Amniotic epithelial cell (primary cell): ENCODE data around the gene USP30.

Experiments
- DNase-seq: peaks from one replicate; pipeline ENCODE4 v3.0.0-alpha.2; 2010; ENCODE audit warnings: low read depth

Gene USP30

DNA sequence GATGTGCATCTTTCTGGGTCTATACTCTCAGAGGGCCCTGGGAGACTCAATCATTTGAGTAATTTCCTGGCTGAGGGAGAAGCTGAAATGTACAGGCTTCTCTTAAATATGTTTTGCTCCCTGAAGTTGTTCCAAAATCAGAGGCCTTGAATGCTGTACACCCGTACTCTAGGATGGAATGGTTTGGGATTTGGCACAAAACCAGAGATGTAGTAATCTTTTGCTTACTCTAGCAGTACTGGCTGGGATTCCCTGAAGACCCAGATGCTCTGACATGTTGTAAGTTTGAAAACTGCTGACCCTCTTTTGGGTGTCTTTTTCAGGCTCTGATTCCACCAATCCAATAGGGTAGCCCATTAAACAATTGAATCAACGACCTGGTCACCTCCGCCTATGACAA lies 74.4 kb downstream of the USP30 start:
- no peak for DNase-seq

- DNase-seq = no peak
Observed at GRCh38 chr12:109127533-109128242, 75.3 kb downstream of the USP30 start.

DNA sequence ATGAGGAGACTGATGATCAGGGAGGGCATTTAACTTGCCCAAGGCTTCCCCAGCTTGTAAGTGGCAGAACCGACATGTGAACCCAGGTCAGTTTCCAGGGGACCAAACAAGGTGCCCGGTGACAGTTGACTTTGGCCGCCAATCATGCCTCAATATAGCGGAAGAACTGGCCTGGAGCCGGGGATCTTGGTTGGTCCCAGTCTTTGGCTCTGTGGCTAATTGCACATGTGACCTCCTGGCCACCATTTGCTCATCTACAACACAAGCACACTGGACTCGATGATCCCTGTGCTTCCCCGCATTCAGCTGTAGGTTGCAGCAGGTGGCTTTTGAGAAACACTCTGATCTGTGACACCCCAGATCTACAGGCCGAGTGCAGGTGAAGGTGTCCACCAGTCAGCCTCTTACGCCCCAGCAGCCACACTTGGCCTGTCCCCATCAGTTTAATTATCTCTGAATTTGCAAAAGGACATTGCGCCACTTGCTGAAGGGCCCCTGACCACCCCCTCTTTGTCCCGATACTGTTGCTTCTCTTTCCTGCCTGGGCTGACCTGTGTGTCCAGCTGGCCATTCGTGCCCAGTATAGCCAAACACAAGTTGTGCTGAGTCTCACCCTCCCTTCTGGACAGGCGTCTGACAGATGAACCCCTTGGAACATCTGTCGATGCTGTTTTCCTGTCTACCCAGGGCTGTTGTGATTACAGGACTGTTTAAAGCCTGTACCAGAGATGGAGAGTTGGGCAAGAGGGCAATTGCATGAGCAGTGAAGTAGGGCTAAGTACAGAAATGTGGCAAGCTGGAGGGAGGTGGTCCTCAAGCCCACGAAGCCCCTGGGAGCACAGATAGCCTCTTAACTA lies 78.1 kb downstream of the USP30 start:
- DNase-seq = no peak

GRCh38 chr12:109131154-109132050 lies 79.0 kb downstream of the USP30 start:
- DNase-seq = no peak

DNA sequence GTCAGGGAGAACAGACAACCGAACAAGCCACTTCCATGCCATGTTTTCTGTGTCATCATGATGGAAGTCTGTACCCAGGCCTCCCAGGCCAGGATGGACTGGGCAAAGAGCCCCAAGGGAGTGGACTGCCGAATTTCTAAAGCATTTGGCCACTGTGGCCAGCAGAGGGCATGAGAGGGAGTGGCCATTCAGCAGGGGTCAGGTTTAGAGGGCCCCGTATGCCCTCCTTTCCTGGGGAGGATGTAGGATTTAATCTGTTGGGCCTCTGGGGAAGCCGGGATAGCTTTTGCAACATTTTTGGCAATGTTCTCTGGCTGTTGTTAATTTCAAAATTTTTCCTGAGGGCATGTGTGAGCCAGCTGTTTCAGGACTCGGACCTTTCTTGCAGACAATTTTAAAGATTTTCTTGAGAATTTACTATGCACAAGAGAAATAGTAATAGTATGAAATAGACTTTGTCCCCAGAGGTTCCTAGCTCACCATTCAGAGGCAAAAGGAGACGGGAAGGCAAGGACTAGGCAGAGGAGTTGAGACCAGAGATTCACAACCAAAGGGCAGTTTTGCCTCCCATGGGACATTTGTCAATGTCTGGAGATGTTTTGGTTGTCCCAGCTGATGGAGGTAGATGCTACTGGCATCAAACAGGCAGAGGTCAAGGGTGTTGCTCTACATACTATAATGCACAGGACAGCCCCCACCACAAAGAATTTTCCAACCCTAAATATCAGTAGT lies 82.0 kb downstream of the USP30 start:
- DNase-seq = no peak

DNA sequence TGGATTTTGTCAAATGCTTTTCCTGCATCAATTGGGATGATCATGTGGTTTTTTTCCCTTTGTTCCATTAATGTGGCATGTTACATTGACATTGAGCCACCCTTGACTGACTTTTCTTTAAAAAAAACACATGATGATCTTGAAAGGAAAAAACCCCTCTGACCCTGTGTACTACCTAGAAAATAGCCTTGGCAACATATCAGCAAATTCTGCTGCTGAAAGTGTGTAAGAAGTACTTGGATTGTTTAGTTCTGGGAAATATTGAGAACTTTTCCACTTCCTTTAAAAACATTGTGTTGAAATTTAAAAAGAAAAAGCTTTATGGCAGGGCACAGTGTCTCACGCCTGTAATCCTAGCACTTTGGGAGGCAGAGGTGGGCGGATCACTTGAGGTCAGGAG lies 84.7 kb downstream of the USP30 start:
- no peak for DNase-seq
